SK-N-SH (cell line): Measurements from ENCODE around the gene NTSR2.

Source experiments
- EP300 ChIP-seq, 2 experiments: IDR thresholded peaks; 2 replicates each; pipeline versions ENCODE4 v1.4.0 to v1.6.1; 2012; ENCODE audit warnings: borderline replicate concordance in 1 of 2, low read depth in 1 of 2, low read length in 1 of 2
- EZH2phosphoT487 ChIP-seq: fragments of 200-600 bp; sonication (generic); IDR thresholded peaks from 2 replicates; pipeline ENCODE4 v1.6.1; 2017; ENCODE audit warnings: low read depth, mixed run types, mild to moderate bottlenecking, antibody characterized with exemption, moderate library complexity, borderline replicate concordance
- FOXJ3 ChIP-seq: sonication (generic); formaldehyde crosslinking; IDR thresholded peaks from 2 replicates; pipeline ENCODE4 v1.5.1; 2020; ENCODE audit warnings: mild to moderate bottlenecking, missing genetic modification reagents
- NFIC ChIP-seq: IDR thresholded peaks from 2 replicates; pipeline ENCODE4 v1.4.0; 2012; ENCODE audit warnings: borderline replicate concordance
- RAD21 ChIP-seq: IDR thresholded peaks from 2 replicates; pipeline ENCODE4 v1.6.1; 2012; ENCODE audit warnings: mild to moderate bottlenecking, low read length
- RXRA ChIP-seq: IDR thresholded peaks from 2 replicates; pipeline ENCODE4 v1.4.0; 2012; ENCODE audit warnings: low read depth, mild to moderate bottlenecking, borderline replicate concordance
- SIN3A ChIP-seq: IDR thresholded peaks from 2 replicates; pipeline ENCODE4 v1.6.1; 2012; ENCODE audit warnings: low read depth, mild to moderate bottlenecking, low read length, moderate library complexity, borderline replicate concordance
- SMC3 ChIP-seq: IDR thresholded peaks from 2 replicates; pipeline ENCODE4 v1.6.1; 2012; ENCODE audit warnings: low read depth, low read length, improper control_type of control experiment
- TAF1 ChIP-seq: IDR thresholded peaks from 2 replicates; pipeline ENCODE4 v1.6.1; 2012; ENCODE audit warnings: low read depth, mild to moderate bottlenecking, low read length, moderate library complexity, borderline replicate concordance
- TF ChIP-seq, protein P1 (sequence below): fragments of 200-600 bp; sonication (generic); IDR thresholded peaks from 2 replicates; pipeline ENCODE4 v1.6.1; 2017; ENCODE audit warnings: antibody characterized with exemption, mild to moderate bottlenecking, moderate library complexity
- TF ChIP-seq, protein P2 (sequence below): IDR thresholded peaks from 2 replicates; pipeline ENCODE4 v1.6.1; 2012; ENCODE audit warnings: mild to moderate bottlenecking, low read depth, low read length, moderate library complexity
- TF ChIP-seq, protein P3 (sequence below): IDR thresholded peaks from 2 replicates; pipeline ENCODE4 v1.4.0; 2012; ENCODE audit warnings: low read depth

DNA sequence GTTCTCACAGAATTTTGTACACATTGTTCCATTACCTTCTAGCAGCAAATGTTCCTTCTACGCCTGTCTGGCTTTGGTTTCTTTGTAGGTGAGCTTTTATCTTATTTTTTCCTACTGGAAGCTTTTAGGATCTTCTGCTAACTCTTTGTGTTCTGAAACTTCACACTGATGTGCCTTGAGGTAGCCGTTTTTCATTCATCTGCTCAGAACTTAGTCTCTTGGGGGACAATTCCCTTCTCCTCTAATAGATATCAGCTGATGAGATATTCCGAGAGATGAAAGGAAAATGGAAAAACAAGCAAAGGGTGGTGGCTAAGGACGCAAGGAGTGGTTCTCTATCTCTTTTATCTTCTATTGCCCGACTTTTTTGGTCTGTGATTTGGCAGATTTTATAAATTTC, 48.6 kb upstream of the NTSR2 start:
- TF ChIP-seq, protein P1, sequence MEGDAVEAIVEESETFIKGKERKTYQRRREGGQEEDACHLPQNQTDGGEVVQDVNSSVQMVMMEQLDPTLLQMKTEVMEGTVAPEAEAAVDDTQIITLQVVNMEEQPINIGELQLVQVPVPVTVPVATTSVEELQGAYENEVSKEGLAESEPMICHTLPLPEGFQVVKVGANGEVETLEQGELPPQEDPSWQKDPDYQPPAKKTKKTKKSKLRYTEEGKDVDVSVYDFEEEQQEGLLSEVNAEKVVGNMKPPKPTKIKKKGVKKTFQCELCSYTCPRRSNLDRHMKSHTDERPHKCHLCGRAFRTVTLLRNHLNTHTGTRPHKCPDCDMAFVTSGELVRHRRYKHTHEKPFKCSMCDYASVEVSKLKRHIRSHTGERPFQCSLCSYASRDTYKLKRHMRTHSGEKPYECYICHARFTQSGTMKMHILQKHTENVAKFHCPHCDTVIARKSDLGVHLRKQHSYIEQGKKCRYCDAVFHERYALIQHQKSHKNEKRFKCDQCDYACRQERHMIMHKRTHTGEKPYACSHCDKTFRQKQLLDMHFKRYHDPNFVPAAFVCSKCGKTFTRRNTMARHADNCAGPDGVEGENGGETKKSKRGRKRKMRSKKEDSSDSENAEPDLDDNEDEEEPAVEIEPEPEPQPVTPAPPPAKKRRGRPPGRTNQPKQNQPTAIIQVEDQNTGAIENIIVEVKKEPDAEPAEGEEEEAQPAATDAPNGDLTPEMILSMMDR = no peak
- TF ChIP-seq RXRA = no peak
- no peak for TF ChIP-seq EZH2phosphoT487
- TF ChIP-seq, protein P2, sequence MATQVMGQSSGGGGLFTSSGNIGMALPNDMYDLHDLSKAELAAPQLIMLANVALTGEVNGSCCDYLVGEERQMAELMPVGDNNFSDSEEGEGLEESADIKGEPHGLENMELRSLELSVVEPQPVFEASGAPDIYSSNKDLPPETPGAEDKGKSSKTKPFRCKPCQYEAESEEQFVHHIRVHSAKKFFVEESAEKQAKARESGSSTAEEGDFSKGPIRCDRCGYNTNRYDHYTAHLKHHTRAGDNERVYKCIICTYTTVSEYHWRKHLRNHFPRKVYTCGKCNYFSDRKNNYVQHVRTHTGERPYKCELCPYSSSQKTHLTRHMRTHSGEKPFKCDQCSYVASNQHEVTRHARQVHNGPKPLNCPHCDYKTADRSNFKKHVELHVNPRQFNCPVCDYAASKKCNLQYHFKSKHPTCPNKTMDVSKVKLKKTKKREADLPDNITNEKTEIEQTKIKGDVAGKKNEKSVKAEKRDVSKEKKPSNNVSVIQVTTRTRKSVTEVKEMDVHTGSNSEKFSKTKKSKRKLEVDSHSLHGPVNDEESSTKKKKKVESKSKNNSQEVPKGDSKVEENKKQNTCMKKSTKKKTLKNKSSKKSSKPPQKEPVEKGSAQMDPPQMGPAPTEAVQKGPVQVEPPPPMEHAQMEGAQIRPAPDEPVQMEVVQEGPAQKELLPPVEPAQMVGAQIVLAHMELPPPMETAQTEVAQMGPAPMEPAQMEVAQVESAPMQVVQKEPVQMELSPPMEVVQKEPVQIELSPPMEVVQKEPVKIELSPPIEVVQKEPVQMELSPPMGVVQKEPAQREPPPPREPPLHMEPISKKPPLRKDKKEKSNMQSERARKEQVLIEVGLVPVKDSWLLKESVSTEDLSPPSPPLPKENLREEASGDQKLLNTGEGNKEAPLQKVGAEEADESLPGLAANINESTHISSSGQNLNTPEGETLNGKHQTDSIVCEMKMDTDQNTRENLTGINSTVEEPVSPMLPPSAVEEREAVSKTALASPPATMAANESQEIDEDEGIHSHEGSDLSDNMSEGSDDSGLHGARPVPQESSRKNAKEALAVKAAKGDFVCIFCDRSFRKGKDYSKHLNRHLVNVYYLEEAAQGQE = no peak
- no peak for TF ChIP-seq FOXJ3
- TF ChIP-seq RAD21 = no peak
- no peak for TF ChIP-seq NFIC
- no peak for TF ChIP-seq SIN3A
- no peak for TF ChIP-seq TAF1
- TF ChIP-seq, protein P3, sequence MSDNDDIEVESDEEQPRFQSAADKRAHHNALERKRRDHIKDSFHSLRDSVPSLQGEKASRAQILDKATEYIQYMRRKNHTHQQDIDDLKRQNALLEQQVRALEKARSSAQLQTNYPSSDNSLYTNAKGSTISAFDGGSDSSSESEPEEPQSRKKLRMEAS = no peak
- no peak for TF ChIP-seq EP300 (IDR thresholded peaks at IDR 0.05; ENCODE audit: borderline replicate concordance in 1 of 2, low read depth in 1 of 2, low read length in 1 of 2)
- TF ChIP-seq SMC3 = no peak
